ENCODE measurements around the gene DRAXIN.

GRCh38 chr1:11753555-11754208, 62.2 kb downstream of the DRAXIN start:
- TF ChIP-seq, protein P1, sequence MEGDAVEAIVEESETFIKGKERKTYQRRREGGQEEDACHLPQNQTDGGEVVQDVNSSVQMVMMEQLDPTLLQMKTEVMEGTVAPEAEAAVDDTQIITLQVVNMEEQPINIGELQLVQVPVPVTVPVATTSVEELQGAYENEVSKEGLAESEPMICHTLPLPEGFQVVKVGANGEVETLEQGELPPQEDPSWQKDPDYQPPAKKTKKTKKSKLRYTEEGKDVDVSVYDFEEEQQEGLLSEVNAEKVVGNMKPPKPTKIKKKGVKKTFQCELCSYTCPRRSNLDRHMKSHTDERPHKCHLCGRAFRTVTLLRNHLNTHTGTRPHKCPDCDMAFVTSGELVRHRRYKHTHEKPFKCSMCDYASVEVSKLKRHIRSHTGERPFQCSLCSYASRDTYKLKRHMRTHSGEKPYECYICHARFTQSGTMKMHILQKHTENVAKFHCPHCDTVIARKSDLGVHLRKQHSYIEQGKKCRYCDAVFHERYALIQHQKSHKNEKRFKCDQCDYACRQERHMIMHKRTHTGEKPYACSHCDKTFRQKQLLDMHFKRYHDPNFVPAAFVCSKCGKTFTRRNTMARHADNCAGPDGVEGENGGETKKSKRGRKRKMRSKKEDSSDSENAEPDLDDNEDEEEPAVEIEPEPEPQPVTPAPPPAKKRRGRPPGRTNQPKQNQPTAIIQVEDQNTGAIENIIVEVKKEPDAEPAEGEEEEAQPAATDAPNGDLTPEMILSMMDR (IDR thresholded peaks at IDR 0.05 in 4 of 5, conservative IDR thresholded peaks at IDR 0.05 in 1 of 5): no peak
- no peak for TF ChIP-seq POLR2A (IDR thresholded peaks at IDR 0.05)
